ENCODE data around the gene NCKAP5.
"Not testable (repeated sequence)": the region's sequence is repeated elsewhere in the genome, so short reads cannot be mapped to it uniquely, and the experiment has no call there.

NCKAP5 gene

GRCh38 chr2:133497270-133497893 is 70.9 kb downstream of the NCKAP5 start:
- no peak for DNase-seq (ENCODE audit: low read depth)

GRCh38 chr2:133496501-133497269 is 71.6 kb downstream of the NCKAP5 start:
- no peak for DNase-seq (ENCODE audit: low read depth)

GRCh38 chr2:133495226-133495625 is 73.0 kb downstream of the NCKAP5 start:
- DNase-seq (ENCODE audit: low read depth), result no peak

GRCh38 chr2:133492719-133493380 is 75.4 kb downstream of the NCKAP5 start:
- no peak for DNase-seq (ENCODE audit: low read depth)

GRCh38 chr2:133490411-133490980 is 77.8 kb downstream of the NCKAP5 start:
- DNase-seq (ENCODE audit: low read depth), result no peak

- no peak for DNase-seq (ENCODE audit: low read depth)
Observed at GRCh38 chr2:133489641-133490410, 78.4 kb downstream of the NCKAP5 start.

GRCh38 chr2:133489146-133489545 is 79.1 kb downstream of the NCKAP5 start:
- no peak for DNase-seq (ENCODE audit: low read depth)

- DNase-seq (ENCODE audit: low read depth), result no peak
Observed at GRCh38 chr2:133486771-133487191, 81.5 kb downstream of the NCKAP5 start.

GRCh38 chr2:133485868-133486267 is 82.4 kb downstream of the NCKAP5 start:
- DNase-seq (ENCODE audit: low read depth), result no peak

- no peak for DNase-seq (ENCODE audit: low read depth)
Observed at GRCh38 chr2:133484784-133485183, 83.5 kb downstream of the NCKAP5 start.

- DNase-seq (ENCODE audit: low read depth), result no peak
Observed at GRCh38 chr2:133484106-133484505, 84.2 kb downstream of the NCKAP5 start.

- DNase-seq (ENCODE audit: low read depth), result no peak
Observed at GRCh38 chr2:133483181-133483580, 85.1 kb downstream of the NCKAP5 start.

GRCh38 chr2:133480707-133481429 is 87.4 kb downstream of the NCKAP5 start:
- DNase-seq (ENCODE audit: low read depth), result no peak

- no peak for DNase-seq (ENCODE audit: low read depth)
Observed at GRCh38 chr2:133477616-133477990, 90.7 kb downstream of the NCKAP5 start.

- DNase-seq (ENCODE audit: low read depth), result no peak
Observed at GRCh38 chr2:133476931-133477615, 91.2 kb downstream of the NCKAP5 start.

GRCh38 chr2:133476286-133476685 is 92.0 kb downstream of the NCKAP5 start:
- no peak for DNase-seq (ENCODE audit: low read depth)

GRCh38 chr2:133475610-133476009 is 92.7 kb downstream of the NCKAP5 start:
- no peak for DNase-seq (ENCODE audit: low read depth)

GRCh38 chr2:133470446-133470845 is 97.8 kb downstream of the NCKAP5 start:
- DNase-seq (ENCODE audit: low read depth), result not testable (repeated sequence)

- DNase-seq (ENCODE audit: low read depth), result no peak
Observed at GRCh38 chr2:133462811-133463210, 105.5 kb downstream of the NCKAP5 start.

GRCh38 chr2:133461484-133461883 is 106.8 kb downstream of the NCKAP5 start:
- DNase-seq (ENCODE audit: low read depth), result no peak

- no peak for DNase-seq (ENCODE audit: low read depth)
Observed at GRCh38 chr2:133459590-133459989, 108.7 kb downstream of the NCKAP5 start.
